T-helper 2 cell treated with Interferon-gamma antibody and Interleukin-4, amounts not matched to agents 100 ng/mL and 5 ng/mL, for 36 hours (primary cell): Measurements from ENCODE around the gene GABARAP. TPM values are rescaled to one million over a fixed set of nuclear protein-coding genes. Genes with fewer than 3 reads are reported as not detected.
"Not testable (repeated sequence)": the region's sequence is repeated elsewhere in the genome, so short reads cannot be mapped to it uniquely, and the experiment has no call there.

Experiments
- intact Hi-C: fragments of 100-400 bp; cut with micrococcal nuclease; formaldehyde crosslinking; loops from one replicate; pipeline ENCODE4 v1.15.1; 2023
- total RNA-seq: library from RNA; stranded (reverse); gene quantifications from 2 replicates; pipeline ENCODE4 v1.2.3, GENCODE V29; 2022

Gene GABARAP
- total RNA-seq, 1 donor from 2014 or later, result 242 TPM

DNA sequence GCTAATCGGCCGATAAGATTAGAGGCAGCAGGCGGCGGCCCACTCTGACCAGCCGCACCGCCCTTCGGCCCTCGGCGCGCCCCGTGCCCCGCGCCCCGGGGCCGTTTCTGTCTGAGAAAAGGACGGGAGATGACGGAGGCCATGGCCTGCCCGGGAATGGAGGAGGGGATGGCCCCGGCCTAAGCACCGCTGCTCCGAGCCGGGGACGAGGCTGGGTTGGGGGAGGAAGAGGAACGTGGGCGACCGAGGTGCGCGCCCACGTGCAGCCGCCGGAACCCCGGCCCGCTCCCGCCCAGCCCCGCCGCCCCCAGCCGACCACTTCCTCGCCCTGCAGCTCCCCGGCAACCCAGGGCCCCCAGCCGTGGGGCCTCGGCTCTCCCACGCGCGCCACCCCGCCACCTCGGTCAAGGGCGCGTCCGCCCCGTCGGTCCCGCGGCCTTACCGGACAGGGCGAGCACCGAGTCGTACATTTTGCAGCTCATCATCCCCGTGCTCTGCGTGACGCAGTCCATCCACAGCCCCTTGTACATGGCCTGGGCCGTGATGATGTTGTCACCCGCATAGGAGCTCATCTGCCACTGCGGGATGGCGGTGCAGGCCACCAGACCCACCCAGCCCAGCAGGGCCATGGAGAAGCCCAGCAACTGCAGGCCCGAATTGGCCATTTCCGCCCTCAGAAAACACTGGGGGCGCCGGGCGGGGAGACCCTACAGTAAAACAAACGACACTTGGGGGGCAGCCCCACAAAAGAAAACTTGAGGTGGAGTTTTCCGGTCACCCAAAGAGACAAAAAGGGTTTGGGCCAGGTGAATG lies 19.3 kb upstream of the GABARAP start:
- intact Hi-C loops, result no loop called here

DNA sequence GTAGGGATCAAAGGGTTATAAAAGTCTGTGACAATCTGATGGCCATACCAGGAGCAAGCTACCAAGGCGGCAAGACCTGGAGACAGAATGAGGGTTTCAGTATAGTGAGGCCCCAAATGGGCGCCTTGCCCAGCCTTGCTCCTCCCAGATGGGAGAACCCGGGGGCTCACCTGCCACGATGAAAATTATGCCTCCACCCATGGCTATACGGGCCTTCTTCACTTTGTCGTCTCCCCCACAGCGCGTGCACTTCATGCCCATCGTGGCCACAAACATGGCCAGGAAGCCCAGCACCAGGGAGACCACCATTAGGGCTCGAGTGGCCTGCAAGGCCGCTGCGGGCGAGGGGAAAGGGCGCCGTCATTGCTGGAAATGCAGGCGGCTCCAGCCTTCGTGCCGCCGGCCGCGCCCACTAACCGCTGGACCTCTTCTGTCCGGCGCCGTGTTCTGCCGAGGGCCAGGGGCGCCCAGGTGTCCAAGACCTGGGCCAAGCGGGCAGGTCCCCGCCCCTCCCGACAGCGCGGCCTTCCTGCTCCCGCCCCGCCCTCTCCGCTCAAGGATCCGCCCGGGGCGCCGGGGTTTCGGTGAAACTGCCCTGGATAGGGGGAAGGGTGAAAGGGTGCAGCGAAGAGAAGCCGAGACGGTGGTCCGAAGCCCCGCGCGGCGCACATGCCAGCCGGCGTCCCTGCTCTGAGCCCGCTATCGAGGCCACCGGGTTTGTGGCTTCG lies 18.6 kb upstream of the GABARAP start:
- intact Hi-C loops, result no loop called here

DNA sequence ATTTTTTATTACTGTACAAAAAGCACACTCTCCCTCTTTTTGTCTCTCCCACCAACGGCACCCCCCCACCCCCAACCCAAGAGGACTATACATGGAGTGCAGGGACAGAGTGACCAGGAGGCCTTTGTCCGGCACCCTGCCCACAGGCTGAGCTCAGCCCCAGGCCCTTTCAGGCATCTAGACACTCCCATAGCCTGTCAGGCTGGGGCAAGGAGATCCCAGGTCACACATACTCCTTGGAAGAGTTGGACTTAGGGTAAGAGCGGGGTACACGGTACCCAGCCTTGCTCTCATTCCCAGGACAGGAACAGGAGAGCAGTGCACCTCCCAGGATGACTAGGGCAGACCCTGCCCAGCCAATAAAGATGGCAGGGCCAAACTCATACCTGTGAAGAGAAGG lies 17.9 kb upstream of the GABARAP start:
- intact Hi-C loops, result no loop called here

DNA sequence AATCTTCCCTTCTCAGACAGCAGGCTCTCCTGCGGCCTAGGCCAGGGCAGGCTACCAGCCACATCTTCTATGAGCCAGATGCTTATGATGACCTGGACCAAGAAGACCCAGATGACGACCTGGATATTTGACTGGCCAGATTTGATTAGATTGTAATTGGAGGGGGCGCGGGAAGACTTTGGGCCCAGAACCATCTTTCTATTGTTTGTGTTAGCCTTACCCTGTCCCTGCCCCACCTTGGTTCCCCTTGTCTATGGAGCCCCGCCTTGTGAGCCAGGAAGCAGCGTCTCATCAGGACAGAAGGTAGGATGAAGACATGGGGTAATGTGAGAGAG lies 17.3 kb upstream of the GABARAP start:
- intact Hi-C loops, result no loop called here

DNA sequence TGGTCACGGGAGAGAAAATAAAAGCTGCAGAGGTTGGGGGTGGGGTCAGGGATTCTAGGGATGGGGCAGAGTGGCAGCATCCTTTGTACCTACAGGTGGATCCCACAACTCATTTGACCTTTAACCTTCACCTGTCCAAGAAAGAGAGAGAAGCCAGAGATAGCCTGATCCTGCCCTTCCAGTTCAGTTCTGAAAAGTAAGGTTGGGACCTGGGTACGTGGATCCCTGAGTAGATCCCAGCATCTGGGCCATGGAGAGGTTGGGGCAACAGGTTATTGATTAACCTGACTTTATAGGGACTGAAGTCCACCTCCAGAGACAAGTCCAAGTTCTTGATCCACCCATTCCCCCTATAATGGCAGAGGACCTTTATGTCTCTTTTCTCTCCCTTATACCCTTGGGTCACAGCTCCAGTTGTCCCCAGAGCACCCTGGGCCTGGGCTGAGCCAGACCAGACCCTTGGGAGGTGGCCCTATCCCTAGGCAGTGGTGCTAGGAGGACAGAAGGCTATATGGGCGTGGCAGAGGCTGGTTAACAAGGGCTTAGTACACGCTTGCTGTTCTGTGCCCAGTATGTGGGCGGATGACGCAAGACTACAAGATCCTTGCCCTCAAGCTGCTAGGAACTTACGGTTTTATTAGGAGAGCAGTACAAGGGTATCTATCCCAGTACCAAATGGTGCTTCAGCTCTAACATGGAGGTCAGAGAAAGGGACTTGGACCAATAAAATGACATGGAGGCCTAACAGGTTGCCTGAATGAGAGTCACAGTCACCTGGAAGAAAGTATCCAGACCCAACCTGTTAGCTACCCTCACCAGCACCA lies 16.7 kb upstream of the GABARAP start:
- intact Hi-C loops, result no loop called here

DNA sequence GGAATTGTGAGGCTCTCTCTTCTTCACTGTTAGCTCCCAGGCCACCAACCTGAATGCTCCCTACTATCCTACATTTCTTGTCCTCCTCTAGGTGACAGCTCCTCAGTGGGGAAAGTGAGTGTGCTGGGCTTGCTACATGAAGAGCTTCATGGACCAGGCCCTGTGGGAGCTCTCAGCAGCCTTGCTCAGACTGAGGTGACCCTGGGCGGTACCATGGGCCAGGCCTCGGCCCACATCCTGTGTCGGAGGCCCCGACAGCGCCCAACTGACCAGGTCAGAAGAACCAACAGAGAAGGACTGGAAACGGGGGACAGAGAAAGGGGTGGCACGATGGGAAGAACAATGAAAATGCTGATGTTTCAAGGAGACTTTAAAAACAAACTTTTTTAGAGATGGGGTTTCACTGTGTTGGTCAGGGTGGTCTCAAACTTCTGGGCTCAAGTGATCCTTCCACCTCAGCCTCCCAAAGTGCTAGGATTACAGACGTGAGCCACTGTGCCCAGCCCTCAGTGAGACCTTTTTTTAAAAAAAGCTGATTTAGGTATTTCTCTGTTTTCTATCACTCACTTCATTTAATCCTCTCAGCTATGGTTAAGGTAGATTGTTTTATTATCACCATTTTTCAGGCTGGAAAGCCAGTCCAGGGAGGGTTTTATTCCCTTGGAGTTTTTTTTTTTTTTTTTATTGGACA lies 14.7 kb upstream of the GABARAP start:
- intact Hi-C loops, result no loop called here

DNA sequence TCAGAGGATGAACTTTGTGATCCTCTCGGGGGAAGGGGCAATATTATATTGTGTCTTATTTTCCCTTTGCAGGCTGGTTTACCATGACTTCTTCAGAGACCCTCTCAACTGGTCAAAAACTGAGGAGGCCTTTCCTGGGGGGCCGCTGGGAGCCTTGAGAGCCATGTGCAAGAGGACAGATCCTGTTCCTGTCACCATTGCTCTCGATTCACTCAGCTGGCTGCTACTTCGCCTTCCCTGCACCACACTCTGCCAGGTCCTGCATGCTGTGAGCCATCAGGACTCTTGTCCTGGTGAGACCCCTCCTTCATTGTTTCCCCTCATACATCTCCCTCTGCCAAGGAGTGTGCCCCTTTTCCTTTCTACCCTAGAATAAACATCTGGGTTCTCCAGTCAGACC lies 12.3 kb upstream of the GABARAP start:
- intact Hi-C loops, result loop anchor here (5.0 kb wide), 3 partner anchors 148 to 433 kb away; partner anchors contain the start of genes FGF11, TMEM102, TMEM256 and TP53

DNA sequence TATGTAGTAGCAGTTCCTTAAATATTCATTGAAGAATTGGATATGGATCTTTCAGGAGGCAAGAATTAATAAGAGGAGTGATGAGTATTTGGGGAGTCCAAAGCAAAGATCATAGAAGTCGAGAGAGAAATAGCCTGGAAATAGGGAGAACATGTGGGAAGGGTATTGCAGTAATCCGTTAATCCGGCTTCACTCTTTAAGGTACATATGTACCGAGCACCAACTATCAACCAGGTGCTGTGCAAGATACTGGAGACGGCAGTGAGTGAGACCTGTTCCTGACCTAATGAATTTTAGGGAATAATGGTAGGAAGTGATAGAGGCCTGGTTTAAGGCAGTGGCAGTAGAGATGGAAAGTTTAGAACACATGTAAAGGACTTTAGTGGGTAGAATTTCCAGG lies 10.8 kb upstream of the GABARAP start:
- intact Hi-C loops, result loop anchor here (2.0 to 5.0 kb wide), 4 partner anchors 149 to 434 kb away; partner anchors contain the start of genes FGF11, TMEM102, TMEM256 and TP53

DNA sequence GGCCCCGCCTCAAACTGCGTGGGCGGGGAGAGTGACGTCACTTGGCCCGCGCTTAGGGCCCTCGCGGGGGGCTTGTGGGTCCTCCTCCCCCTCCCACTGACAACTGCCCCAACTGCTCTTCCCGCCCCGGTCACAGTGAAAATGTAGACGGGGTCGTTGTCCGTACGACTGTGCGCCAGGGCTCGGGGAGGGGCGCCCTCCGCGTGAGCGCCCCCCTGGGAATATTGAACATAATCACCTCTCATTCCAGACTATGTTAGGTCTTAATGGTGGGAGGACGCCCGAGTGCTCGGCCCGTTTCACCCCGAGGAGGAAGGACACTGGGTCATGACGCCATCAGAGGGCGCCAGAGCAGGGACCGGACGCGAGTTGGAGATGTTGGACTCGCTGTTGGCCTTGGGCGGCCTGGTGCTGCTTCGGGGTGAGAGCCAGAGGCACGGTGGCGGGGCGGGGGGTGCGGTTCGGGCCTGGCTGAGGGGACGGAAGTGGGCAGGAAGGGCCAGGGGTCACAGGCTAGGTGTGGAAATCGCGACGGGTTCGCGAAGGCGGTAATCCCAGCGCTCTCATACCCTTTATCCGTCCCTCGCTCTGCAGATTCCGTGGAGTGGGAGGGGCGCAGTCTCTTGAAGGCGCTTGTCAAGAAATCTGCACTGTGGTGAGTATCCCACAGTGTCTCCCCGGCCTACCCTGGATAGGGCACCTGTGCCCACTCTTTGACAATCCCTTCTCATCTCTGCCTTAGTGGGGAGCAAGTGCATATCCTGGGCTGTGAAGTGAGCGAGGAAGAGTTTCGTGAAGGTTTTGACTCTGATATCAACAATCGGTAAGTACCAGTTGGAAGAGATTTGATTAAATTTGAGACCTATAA lies 10.2 kb upstream of the GABARAP start, which contains the start of gene ELP5:
Gene ELP5, plus strand, starts transcription at position 40 of the 868 bp plus-strand sequence. Its CDS starts 336 bp downstream, at position 376.
- intact Hi-C loops, result loop anchor here (1.0 to 5.0 kb wide), 8 partner anchors 13 to 435 kb away; partner anchors contain the start of genes EIF5A, FGF11, PHF23 and TMEM102

DNA sequence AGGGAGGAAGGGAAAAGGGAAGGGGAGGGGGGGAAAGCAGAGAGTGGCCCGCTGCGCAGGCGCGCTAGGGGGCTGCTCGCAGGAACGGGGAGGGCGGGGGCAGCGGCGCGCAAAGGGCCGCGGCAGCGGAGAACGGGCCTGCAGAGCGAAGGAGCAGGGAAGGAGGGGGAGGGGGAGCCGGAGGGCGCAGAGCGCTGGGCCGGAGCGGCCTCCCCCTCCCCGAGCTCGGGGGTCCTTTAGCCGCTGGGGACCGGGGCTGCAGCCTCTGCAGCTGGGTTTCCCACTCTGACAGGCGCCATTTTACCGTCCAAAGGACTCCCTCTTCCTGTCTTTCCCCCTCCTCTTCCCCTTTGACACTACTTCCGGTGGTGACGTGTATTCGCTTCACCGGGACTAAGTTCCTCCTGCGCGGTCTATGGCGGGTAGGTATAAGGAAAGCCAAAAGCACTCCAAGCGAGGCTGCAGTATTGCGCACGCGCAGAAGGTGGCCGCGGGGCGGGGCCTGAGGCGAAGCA lies 9.5 kb upstream of the GABARAP start, which contains the start of gene CTDNEP1:
Gene CTDNEP1, minus strand, starts transcription at position 74 of the 515 bp plus-strand sequence. CDS start 438 bp downstream, outside the sequence.
- intact Hi-C loops, result loop anchor here (1.0 to 5.0 kb wide), 8 partner anchors 12 to 436 kb away; partner anchors contain the start of genes EIF5A, FGF11, PHF23 and TMEM102

DNA sequence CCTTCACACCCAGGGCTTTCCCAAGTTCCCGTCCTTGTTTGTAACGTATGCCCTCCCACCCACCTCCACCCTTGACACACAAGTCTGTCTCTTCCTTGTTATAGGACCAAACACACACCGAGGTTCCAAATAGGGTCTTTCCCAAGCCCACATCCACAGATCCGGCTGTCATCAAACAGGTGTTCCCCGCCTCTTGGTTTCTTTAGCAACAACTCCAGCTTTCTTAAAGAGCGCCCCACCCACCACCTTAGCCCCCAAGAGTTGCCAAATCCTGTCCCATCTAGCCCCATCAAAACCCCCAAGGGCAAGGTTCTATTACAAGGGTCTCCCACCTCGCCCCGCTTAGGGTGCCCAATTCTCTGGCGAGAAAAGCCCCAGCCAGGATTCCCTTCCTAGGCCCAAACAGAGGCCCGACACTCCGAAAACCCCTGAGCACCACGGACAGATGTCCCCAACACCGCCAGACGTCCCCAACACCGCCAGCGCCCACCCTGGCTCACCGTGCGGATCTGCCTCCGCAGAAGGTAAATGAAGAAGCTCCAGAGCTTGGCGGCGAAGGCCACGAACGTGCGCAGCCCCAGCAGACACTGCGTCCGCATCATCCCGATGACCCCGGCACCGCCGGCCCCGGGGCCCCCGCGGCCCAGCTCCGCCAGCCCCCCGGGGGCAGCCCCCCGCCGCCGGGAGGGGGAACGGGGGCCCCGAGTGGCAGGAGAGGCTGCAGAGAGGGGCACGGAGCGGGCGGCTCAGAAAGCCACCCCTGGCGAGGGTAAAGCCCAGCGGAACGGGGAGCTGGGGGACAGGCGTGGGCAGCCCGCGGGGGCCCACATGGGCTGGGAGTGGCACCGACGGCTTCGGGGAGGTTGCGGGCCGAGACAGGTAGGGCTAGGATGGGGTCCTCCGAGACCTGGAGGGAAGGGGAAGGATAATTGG lies 8.7 kb upstream of the GABARAP start:
- intact Hi-C loops, result loop anchor here (5.0 kb wide), 3 partner anchors 151 to 436 kb away; partner anchors contain the start of genes FGF11, TMEM102, TMEM256 and TP53

DNA sequence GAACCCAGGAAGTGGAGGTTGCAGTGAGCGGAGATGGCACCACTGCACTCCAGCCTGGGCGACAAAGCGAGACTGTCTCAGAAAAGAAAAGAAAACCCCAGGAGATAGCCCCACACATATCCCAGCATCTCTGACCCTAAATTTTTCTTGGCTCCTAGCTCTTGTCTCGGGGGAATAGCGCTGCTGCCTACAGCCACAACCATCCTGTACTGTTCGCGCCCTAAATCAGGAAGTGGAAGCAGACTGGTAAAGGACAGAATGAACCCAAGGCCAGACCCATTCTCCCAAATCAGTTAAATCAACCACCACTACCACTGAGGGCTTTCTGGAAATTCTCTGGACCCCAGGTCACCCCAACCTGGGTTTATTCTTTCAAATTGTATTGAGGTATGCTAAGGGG lies 7.6 kb upstream of the GABARAP start:
- intact Hi-C loops, result loop anchor here (5.0 kb wide), 3 partner anchors 152 to 437 kb away; partner anchors contain the start of genes FGF11, TMEM102, TMEM256 and TP53

DNA sequence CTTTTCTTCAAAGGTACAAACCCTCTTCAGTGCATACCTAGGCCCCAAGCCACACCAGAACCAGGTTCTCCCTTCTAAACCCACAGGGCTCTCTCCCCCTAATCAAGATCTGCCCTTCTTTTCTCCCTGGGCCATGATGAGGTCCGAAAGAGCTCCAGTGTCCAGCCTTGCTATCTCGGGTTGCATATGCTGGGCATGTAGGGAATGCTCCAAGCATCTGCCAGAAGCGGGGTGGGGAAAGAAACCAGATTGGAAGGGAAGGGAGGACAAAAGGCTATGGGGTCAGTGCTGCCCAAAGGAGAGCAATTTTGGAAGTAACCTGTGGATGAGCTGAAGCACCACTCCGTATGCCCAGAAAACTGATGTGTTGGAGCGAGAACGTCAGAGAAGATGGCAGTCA lies 7.0 kb upstream of the GABARAP start:
- intact Hi-C loops, result no loop called here

DNA sequence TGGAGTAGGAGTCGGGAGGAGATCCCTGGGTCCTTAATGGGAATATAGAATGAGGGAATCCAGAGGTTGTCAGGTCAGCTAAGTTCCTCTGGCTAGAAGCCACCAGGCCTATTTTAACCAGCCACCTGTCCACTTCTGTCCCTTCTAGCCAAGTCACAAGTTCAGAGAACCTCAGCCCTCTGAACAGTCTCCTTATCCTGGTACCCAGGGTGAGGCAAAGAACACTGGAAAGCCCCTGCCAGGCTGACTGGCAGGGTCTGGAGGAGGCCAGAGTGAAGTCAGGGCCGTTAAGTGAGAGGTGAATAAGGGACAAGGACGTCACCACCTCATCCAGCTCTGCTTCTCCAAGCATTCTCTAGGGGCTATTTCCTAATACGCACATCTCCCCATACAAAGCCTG lies 6.5 kb upstream of the GABARAP start:
- intact Hi-C loops, result no loop called here

DNA sequence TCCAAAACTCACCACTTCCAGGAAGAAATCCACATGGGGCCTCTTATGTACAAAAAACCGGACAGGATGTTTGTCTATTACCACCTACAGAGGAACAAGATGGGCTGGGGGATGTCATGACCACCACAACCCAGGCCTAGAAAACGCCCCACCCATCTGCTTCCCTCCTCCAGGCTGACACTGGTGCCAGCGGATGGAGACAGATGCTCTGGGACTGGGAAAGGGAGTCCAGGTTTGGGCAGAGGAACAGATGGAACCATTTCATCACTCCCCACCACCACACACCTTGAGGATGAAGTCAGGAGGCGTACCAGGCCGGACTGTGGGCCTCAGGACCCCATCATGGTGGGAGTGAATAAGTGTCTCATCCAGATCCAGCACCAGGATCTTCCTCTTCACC lies 4.5 kb upstream of the GABARAP start:
- intact Hi-C loops, result no loop called here

DNA sequence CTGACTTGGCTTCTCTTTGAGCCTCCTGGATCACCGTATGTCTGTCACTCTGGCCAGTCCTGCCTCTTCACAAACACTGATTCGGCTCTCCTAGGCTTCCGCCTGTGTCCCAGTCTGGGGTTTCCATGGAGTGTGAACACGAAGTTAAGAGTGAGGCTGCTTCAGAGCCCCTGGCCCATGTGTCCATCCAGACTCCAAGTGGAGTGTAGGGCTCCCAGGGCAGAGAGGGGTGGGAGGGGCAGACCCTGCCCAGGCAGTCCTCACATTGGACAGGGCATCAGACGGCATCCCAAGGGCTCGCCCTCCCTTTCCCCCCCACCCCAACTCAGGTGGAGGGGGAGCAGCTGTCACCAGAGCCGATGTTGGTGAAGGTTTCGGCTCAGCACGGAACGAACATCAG lies 1.6 kb upstream of the GABARAP start:
- intact Hi-C loops, result not testable (repeated sequence)

DNA sequence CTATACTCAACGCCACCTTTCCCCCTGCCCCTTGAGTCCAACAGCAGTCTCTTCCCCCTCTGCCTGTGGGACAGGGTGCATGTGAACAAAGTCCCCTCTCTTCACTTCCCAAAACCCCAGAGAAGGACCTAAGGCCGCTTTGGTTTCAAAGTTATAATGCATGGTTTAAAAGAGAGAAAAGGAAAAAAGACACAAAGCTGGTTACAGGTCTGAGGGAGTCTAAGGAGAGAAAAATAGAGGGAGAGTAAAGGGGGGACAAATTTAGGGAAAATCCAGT lies 1.1 kb upstream of the GABARAP start:
- intact Hi-C loops, result no loop called here

DNA sequence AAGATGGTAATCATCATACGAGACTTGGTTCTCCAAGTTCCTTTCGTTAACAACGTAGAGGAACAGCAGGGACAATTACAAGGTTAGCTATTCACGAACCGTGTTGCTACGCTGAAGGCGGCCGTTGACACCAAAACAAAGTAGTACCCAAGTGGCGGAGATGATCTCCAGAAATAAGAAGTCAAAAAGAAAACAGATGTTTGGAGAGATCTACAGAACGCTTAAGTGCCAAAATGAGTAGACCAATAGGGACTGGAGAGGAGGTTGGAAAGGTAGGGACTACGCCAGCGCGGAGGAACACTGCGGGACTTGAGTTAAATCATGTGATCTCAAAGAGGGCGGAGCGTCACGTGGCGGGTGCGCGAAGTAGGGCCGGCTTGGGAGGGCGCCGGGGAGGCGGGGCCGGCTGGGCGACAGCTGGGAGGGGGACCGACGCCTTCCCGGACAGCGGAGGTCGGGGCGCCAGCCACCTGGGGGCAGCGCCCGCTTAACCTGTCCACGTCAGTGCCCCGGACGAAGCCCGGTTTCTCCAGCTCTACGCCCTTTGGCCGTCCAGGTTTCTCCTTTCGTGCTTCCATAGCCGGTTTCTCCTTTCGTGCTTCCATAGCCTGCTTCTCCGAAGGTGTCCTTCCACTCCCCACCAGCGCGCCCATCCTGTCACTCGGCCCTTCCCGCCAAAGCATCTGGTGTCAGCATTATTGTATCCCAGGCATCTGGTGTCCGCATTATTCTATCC lies 636 bp upstream of the GABARAP start:
- intact Hi-C loops, result no loop called here
